ENCODE measurements around the gene CDH4.

DNA sequence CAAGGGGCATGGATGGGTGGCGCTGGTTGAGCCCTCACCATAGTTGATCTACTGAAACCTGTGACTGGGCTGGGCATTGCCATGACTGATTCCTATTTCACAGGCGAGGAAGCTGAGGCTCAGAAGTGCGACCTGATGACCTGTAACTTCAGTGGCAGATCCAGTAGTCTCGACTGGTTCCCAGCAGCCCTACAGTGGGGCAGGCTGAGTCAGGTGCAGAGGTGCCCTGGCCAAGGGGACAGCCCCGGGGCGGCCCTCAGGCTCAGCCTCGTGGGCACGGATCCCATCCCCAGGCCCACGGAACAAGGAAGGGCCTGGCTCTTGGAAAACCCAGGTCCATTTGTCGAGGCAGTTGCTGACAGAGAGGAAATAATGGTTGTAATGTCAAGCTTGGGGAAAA lies 283.0 kb downstream of the CDH4 start:
- TF ChIP-seq CTCF (IDR thresholded peaks at IDR 0.05) (no peak), POLR2AphosphoS5 (IDR thresholded peaks at IDR 0.05) (no peak)
